Measurements from ENCODE around the gene NUP62.

Gene NUP62

GRCh38 chr19:49882643-49883042, 46.7 kb downstream of the NUP62 start:
- DNase-seq (ENCODE audit: extremely low read depth in 1 of 2, low read depth in 1 of 2): no peak

- DNase-seq (ENCODE audit: extremely low read depth in 1 of 2, low read depth in 1 of 2): no peak
Measured at GRCh38 chr19:49881672-49882394, 47.5 kb downstream of the NUP62 start.

DNA sequence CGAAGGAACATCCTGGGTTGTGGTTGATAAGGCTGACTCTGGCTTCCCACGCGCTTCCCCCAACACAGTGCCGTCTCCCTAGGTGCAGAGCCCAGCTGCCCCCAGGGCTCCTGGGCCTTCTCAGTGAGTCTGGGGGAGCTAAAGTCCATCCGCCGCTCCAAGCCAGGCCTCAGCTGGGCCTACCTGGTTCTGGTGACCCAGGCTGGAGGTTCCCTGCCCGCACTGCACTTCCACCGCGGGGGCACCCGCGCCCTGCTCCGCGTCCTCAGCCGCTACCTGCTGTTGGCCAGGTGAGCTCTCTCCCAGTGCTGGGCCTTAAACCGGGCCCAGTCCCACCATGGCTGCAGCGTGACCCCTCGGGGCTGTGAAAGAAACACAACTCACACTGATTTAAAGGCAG, 48.1 kb downstream of the NUP62 start:
- no peak for DNase-seq (ENCODE audit: extremely low read depth in 1 of 2, low read depth in 1 of 2)

- no peak for DNase-seq (ENCODE audit: extremely low read depth in 1 of 2, low read depth in 1 of 2)
Measured at GRCh38 chr19:49880162-49880869, 49.0 kb downstream of the NUP62 start.

GRCh38 chr19:49879243-49879963, 49.9 kb downstream of the NUP62 start:
- DNase-seq (ENCODE audit: extremely low read depth in 1 of 2, low read depth in 1 of 2): no peak

DNA sequence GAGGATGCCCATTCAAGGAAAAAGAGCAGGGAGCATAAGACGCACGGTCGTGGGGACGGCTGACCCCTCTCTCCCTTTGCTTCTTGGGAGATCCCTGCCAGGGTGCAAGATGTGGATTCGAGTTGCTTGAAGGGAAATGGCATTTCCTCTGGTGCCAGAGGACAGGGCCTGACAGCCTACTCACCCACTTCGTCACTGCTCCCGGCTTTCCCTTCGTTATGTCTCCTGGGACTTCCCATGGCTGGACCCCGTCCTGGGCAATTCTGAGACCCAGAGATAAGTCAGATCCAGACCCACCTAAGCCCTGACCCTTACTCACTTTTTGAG, 50.6 kb downstream of the NUP62 start:
- DNase-seq (ENCODE audit: extremely low read depth in 1 of 2, low read depth in 1 of 2): no peak

DNA sequence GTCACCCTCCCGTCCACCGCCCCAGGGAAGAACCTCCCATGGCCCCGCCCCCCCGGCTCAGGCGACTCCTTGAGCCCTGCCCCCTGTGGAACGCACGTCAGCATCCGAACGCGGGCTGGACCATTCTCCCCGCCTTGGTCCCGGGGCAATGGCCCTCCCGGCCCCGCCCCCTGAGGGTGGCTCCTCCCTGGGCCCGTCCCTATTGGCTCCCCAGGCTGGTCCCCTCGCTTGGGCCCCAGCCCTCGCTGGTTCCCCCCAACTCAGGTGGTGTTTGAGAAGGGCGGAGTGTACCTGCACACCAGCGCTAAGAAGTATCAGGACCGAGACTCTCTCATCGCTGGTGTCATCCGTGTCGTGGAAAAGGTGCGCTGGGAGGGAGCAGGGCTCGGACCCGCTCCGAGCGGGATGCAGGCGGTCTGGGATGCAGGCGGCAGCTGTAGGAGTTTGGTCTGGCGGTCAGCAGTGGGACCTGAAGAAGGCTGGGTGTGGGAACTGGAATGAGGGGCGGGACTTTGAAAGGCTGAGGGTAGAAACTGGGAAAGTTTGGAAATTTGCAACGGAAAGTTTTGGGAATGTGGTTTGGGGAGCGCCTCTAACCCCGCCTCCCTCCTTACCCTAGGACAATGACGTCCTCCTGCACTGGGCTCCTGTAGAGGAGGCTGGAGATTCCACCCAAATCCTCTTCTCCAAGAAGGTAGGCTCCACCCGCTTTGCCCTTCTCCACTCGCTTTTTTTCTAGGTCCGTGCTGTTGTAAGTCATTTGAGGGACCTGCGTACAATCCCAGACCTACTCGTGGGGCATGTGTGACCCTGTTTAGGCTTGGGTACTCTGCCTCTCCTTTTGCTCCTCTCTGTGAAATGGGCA, 51.2 kb downstream of the NUP62 start:
- peak; percentile 98 to 99 for DNase-seq (ENCODE audit: extremely low read depth in 1 of 2, low read depth in 1 of 2)

GRCh38 chr19:49877020-49877878, 52.1 kb downstream of the NUP62 start, which contains the start of the genes AKT1S1 and TBC1D17:
TSS of gene AKT1S1 (minus strand) at chr19:49877355. CDS start at chr19:49873295, 4,060 bp downstream.
TSS of gene TBC1D17 (plus strand) at chr19:49877702. CDS start at chr19:49877724, 22 bp downstream.
- DNase-seq (ENCODE audit: extremely low read depth in 1 of 2, low read depth in 1 of 2): peak; percentile 94 to 97

- peak; percentile 95 to 96 for DNase-seq (ENCODE audit: extremely low read depth in 1 of 2, low read depth in 1 of 2)
Measured at GRCh38 chr19:49876422-49877019, 52.8 kb downstream of the NUP62 start.

DNA sequence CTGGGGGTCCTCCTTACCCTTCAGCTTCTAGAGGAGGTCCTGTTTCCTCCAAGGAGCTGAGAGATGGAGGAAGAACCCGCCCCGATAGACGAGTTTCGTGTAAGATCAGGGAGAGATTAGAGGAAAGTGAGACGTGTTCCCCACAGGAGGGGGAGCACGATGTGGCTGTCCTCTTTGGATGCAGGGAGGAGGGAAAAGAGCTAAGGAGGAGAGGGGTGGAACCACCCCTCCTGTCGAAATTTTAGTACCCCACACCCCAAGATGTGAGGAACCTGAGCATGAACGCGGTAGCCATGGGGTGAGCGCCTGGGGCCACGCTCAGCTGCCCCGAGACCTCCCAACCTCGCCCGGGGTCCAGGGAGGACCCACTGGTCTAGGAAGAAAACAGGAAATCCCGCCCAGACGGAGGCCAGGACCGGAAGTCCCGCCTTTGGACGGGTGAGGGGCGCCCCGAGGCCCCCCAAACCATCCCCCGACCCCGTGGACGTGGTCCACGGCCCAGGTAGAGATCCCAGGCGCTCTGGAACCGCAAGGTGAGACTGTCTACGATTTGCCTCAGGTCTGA, 53.4 kb downstream of the NUP62 start:
- DNase-seq (ENCODE audit: extremely low read depth in 1 of 2, low read depth in 1 of 2): no peak

DNA sequence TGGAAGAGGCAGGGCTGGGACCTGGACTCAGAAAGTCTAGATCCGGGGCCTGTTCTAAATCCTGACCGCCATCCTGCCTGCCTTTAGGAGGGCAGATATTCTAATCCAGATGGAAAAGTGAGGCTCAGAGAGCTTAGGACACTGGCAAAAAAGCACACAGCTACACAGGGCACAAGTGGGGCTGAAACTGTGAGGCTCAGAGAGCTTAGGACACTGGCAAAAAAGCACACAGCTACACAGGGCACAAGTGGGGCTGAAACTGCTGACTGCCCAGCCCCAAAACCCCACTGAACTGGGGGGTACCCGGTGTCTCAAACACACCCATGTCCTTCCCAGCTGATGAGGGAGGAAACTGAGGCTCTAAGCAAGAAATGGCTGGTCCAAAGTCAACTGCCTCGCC, 54.1 kb downstream of the NUP62 start:
- no peak for DNase-seq (ENCODE audit: extremely low read depth in 1 of 2, low read depth in 1 of 2)

GRCh38 chr19:49874503-49875157, 54.7 kb downstream of the NUP62 start:
- no peak for DNase-seq (ENCODE audit: extremely low read depth in 1 of 2, low read depth in 1 of 2)

- no peak for DNase-seq (ENCODE audit: extremely low read depth in 1 of 2, low read depth in 1 of 2)
Measured at GRCh38 chr19:49873834-49874233, 55.5 kb downstream of the NUP62 start.

GRCh38 chr19:49873129-49873521, 56.2 kb downstream of the NUP62 start:
- no peak for DNase-seq (ENCODE audit: extremely low read depth in 1 of 2, low read depth in 1 of 2)

DNA sequence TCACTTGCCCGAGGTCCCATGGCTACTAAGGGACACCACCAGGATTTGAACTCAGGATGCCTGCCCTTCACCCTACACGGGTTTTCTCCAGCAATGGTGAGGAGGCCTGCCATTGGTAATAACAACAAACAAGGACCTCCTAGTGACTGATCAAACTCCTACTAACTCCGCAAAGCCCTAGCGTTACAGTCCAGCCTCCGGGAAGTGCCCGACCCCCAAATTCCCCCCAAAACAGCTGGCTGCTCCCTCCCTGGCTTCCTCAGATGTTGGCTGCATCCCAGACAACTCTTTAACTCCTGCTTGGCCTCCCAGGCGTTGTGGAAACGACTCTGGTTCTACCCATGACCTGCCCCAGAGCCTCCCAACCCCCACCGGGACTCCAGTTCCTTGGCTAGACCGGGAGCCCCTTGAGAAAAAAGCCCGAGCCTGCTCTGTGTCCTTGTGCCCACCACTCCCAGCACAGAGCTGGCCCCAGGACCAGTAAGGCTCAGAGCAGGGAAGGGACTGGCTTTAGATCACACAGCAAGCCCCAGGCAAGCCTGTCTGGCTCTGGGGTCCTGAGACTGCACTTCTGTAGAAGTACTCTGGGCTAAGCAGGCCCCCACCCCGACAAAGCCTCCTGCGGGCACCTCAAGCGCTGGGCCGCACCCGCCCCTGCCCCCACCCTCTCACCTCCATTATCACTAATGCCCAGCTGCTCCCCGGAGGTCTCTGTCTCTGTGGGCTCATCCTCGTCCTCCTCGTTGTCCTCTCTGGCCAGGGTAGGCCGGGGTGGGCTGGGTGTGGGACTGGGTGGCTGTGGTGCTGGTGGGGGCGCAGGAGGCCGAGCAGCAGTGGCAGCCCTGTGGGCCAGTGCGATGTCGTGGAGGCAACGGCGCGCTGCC, 56.8 kb downstream of the NUP62 start:
- no peak for DNase-seq (ENCODE audit: extremely low read depth in 1 of 2, low read depth in 1 of 2)

- no peak for DNase-seq (ENCODE audit: extremely low read depth in 1 of 2, low read depth in 1 of 2)
Measured at GRCh38 chr19:49871349-49871985, 57.8 kb downstream of the NUP62 start.

GRCh38 chr19:49870309-49870901, 58.9 kb downstream of the NUP62 start:
- no peak for DNase-seq (ENCODE audit: extremely low read depth in 1 of 2, low read depth in 1 of 2)
